GM12878 (cell line): ENCODE data around the gene STEAP3. TPM values are rescaled to one million over a fixed set of nuclear protein-coding genes. Genes with fewer than 3 reads are reported as not detected.

Source experiments
- ATAC-seq: fragments of 200-7000 bp; cut with Tn5 transposase; 3 replicates; pipeline ENCODE4 v1.9.1; 2020; ENCODE audit warnings: mild to moderate bottlenecking, moderate library complexity
- BruUV-seq: library from RNA; stranded (reverse); fragments of 400-500 nt; replicated peaks from 2 replicates; lab custom pipeline; 2021; lab: Mats Ljungman, UMichigan
- CTCF ChIA-PET: fragments of 300-600 bp; sonication (Branson Sonifier 250); formaldehyde crosslinking; extraction: SDS; loops from one replicate; lab custom pipeline; 2021; ENCODE audit warnings: inconsistent platforms; lab: Yijun Ruan, JAX
- POLR2A ChIA-PET: fragments of 350-600 bp; formaldehyde crosslinking; extraction: SDS; loops from one replicate; lab custom pipeline; 2021; ENCODE audit warnings: inconsistent platforms; lab: Charles Lee
- RAD21 ChIA-PET: fragments of 300-600 bp; sonication (Branson Sonifier 250); formaldehyde crosslinking; loops from one replicate; lab custom pipeline; 2023; ENCODE audit warnings: antibody characterized with exemption; ENCODE audit not compliant: unreplicated experiment; lab: Charles Lee
- SMC1A ChIA-PET: fragments of 300-600 bp; sonication (Branson Sonifier 250); formaldehyde crosslinking; loops from one replicate; lab custom pipeline; 2023; ENCODE audit not compliant: unreplicated experiment, uncharacterized antibody; lab: Charles Lee
- DNase-seq: peaks from one replicate; pipeline ENCODE4 v3.0.0-alpha.2; 2011; ENCODE audit warnings: low read depth, low spot score
- FAIRE-seq: peaks from 3 replicates; lab custom pipeline; 2011; peaks lifted over from hg19 to GRCh38; lab: Jason Lieb, UNC
- H2AFZ ChIP-seq: 2 replicates; pipeline ENCODE4 v1.6.0; 2011; ENCODE audit warnings: low read depth, low read length, control low read depth; ENCODE audit not compliant: control insufficient read depth
- H3K27ac ChIP-seq: 2 replicates; pipeline ENCODE4 v1.5.1; 2011; ENCODE audit warnings: control low read depth; ENCODE audit not compliant: control insufficient read depth, insufficient read depth
- H3K27me3 ChIP-seq, 2 experiments: replicated peaks in 1 of 2; 2 replicates each; pipeline versions ENCODE4 v1.6.0 to v1.6.1; 2011; ENCODE audit warnings: low read length in 1 of 2; ENCODE audit not compliant: control insufficient read depth in 2 of 2, insufficient read depth in 2 of 2
- H3K36me3 ChIP-seq, 2 experiments: 2 replicates each; pipeline ENCODE4 v1.5.1; 2011; ENCODE audit warnings: low read length in 1 of 2; ENCODE audit not compliant: control insufficient read depth in 2 of 2, insufficient read depth in 2 of 2
- H3K4me1 ChIP-seq: 2 replicates; pipeline ENCODE4 v1.6.1; 2011; ENCODE audit warnings: mild to moderate bottlenecking, low read length, moderate library complexity, mixed read lengths; ENCODE audit not compliant: control insufficient read depth, insufficient read depth
- H3K4me2 ChIP-seq: 2 replicates; pipeline ENCODE4 v1.6.0; 2011; ENCODE audit warnings: control low read depth; ENCODE audit not compliant: control insufficient read depth, insufficient read depth
- H3K4me3 ChIP-seq: fragments of 200-600 bp; sonication (generic); 2 replicates; pipeline ENCODE4 v1.5.1; 2016
- H3K79me2 ChIP-seq: 2 replicates; pipeline ENCODE4 v1.6.0; 2011; ENCODE audit warnings: low read length; ENCODE audit not compliant: control insufficient read depth, insufficient read depth
- H3K9ac ChIP-seq: 2 replicates; pipeline ENCODE4 v1.8.0; 2011; ENCODE audit warnings: low read length, control low read depth, mixed read lengths; ENCODE audit not compliant: control insufficient read depth, insufficient read depth
- H3K9me3 ChIP-seq: replicated peaks from 3 replicates; pipeline ENCODE4 v1.5.1; 2011; ENCODE audit warnings: mild to moderate bottlenecking, low read length; ENCODE audit not compliant: control insufficient read depth, insufficient read depth
- H4K20me1 ChIP-seq: 2 replicates; pipeline ENCODE4 v1.6.0; 2011; ENCODE audit not compliant: control insufficient read depth, insufficient read depth
- KAT2A ChIP-seq: conservative IDR thresholded peaks from 2 replicates; pipeline ENCODE4 v1.6.1; 2011; ENCODE audit warnings: low read depth, low read length; ENCODE audit not compliant: control insufficient read depth
- PAX5 ChIP-seq: IDR thresholded peaks from 2 replicates; pipeline ENCODE4 v1.6.1; 2011; ENCODE audit warnings: low read depth, low read length, borderline replicate concordance
- PKNOX1 ChIP-seq: fragments of 450-650 bp; IDR thresholded peaks from 2 replicates; pipeline ENCODE4 v1.6.1; 2016; ENCODE audit warnings: mild to moderate bottlenecking
- RAD21 ChIP-seq: IDR thresholded peaks from 2 replicates; pipeline ENCODE4 v1.6.1; 2011; ENCODE audit warnings: mild to moderate bottlenecking, low read depth, low read length, moderate library complexity; ENCODE audit not compliant: insufficient read depth
- ZNF207 ChIP-seq: fragments of 450-650 bp; IDR thresholded peaks from 2 replicates; pipeline ENCODE4 v1.6.1; 2014; ENCODE audit warnings: antibody characterized with exemption, mild to moderate bottlenecking, borderline replicate concordance
- ZNF384 ChIP-seq: IDR thresholded peaks from 2 replicates; pipeline ENCODE4 v1.6.1; 2012; ENCODE audit warnings: low read depth, mild to moderate bottlenecking, low read length, improper control_type of control experiment, borderline replicate concordance
- WGBS: methylation state at CpG from one replicate; pipeline ENCODE4 v1.1.6; 2016; ENCODE audit warnings: low lambda C conversion rate; ENCODE audit not compliant: insufficient replicate concordance, insufficient coverage; ENCODE audit errors: missing lambda C conversion rate; 5-methylcytosine and 5-hydroxymethylcytosine counted together
- in situ Hi-C: fragments of 300-500 bp; cut with MboI; formaldehyde crosslinking; loops from 9 replicates; pipeline ENCODE4 v1.14.3; 2018; ENCODE audit warnings: mixed read lengths
- intact Hi-C: fragments of 100-400 bp; cut with micrococcal nuclease; formaldehyde crosslinking; loops from one replicate; pipeline ENCODE4 v1.14.2; 2022; ENCODE audit not compliant: unreplicated experiment
- polyA plus RNA-seq, 11 experiments: library from polyadenylated mRNA; depleted of rRNA in 4 of 11; unstranded in 6 of 11; stranded (reverse) in 5 of 11; fragments of >200 nt; fragmentation: Nextera tagmentation in 4 of 11; fragmentation: Illumina TruSeq in 1 of 11; extraction: Ambion mirVana in 4 of 11; extraction: Trizol in 1 of 11; gene quantifications; 1 replicate in 1 of 11; 2 replicates in 10 of 11; pipeline versions ENCODE4 v1.2.1 to v1.2.3, GENCODE V29; 2011 to 2016; ENCODE audit warnings: inconsistent platforms in 2 of 11, missing spikeins in 2 of 11, low read depth in 1 of 11
- total RNA-seq, 4 experiments: library from RNA; depleted of rRNA in 3 of 4; stranded (reverse); fragments of >200 nt in 3 of 4; fragmentation: Illumina TruSeq in 1 of 4; extraction: Trizol in 1 of 4; gene quantifications; 2 replicates each; pipeline versions ENCODE4 v1.2.1 to v1.2.3, GENCODE V29; 2013 to 2021

The STEAP3 gene
- total and polyA plus RNA-seq, 10 of the 15 experiments (the other 5 are each of a cell fraction or from before 2014, with no cell fraction given) = 0.42 to 8.3 (median 4.8) TPM

GRCh38 chr2:119220720-119221301, 2.8 kb upstream of the STEAP3 start:
- Histone ChIP-seq H3K27me3 (no peaks in the 10 kb centered on the region; a peak in 1 of 4 replicates), H2AFZ (no peak overlapping the region), H3K79me2 (no peaks in the 10 kb centered on the region), H3K4me1 (peaks cover 8% of the 10 kb centered on the region), H3K4me2 (no peak overlapping the region), H3K36me3 (no peaks in the 10 kb centered on the region)
- POLR2A ChIA-PET = no interaction called here
- in situ Hi-C loops = no loop called here
- BruUV-seq = no TSS peak
- intact Hi-C loops = no loop called here
- FAIRE-seq = no peak
- TF ChIP-seq RAD21 (no peak), ZNF207 (no peak), PKNOX1 (no peak), KAT2A (no peak)
- TF ChIP-seq, all 136 proteins: peak for 0
- DNase-seq = no peak
- no peaks in the 10 kb centered on the region for H3K9me3 ChIP-seq
- WGBS = 38% methylated on average over 2 of the region's 2 CpGs
- no peak overlapping the region for H3K9ac ChIP-seq
- no peaks in the 10 kb centered on the region for H4K20me1 ChIP-seq
- no peak for ATAC-seq
- RAD21 ChIA-PET = no interaction called here
- CTCF ChIA-PET = interaction anchor here (0.9 to 1.5 kb wide), 5 partner anchors 11 to 256 kb away, joined by 3 to 4 read pairs (median 3); no protein-coding TSS in a partner anchor
- no peak overlapping the region for H3K4me3 ChIP-seq
- H3K27ac ChIP-seq = no peak overlapping the region
- SMC1A ChIA-PET = interaction anchor here (1.2 kb wide), 1 partner anchor 49 kb away, joined by 4 read pairs; no protein-coding TSS in a partner anchor

GRCh38 chr2:119221609-119222008, 2.0 kb upstream of the STEAP3 start:
- ATAC-seq (no peak), FAIRE-seq (no peak), DNase-seq (no peak)
- ChIA-PET SMC1A (no interaction called here), POLR2A (interaction anchor here (0.6 kb wide), 1 partner anchor 91 kb away, joined by 4 read pairs; no protein-coding TSS in a partner anchor), CTCF (interaction anchor here (1.1 to 1.4 kb wide), 2 partner anchors 21 to 91 kb away, joined by 3 read pairs; no protein-coding TSS in a partner anchor), RAD21 (no interaction called here)
- in situ Hi-C loops = no loop called here
- H4K20me1 ChIP-seq = no peaks in the 10 kb centered on the region
- H3K79me2 ChIP-seq = no peaks in the 10 kb centered on the region
- intact Hi-C loops = no loop called here
- BruUV-seq = no TSS peak
- 40% methylated on average over 5 of the region's 5 CpGs for WGBS
- H3K4me2 ChIP-seq = no peak overlapping the region
- H3K9ac ChIP-seq = no peak overlapping the region
- H2AFZ ChIP-seq = no peak overlapping the region
- H3K4me1 ChIP-seq = peaks cover 8% of the 10 kb centered on the region
- H3K4me3 ChIP-seq = no peak overlapping the region
- no peaks in the 10 kb centered on the region for H3K9me3 ChIP-seq
- H3K36me3 ChIP-seq = no peaks in the 10 kb centered on the region
- H3K27ac ChIP-seq = no peak overlapping the region
- no peaks in the 10 kb centered on the region; a peak in 1 of 4 replicates for H3K27me3 ChIP-seq
- TF ChIP-seq PAX5 = no peak
- no peak for TF ChIP-seq ZNF384
